Sigmoid colon (tissue), 7 donors: ENCODE measurements around the gene MFAP4. TPM values are rescaled to one million over a fixed set of nuclear protein-coding genes. Genes with fewer than 3 reads are reported as not detected.

ENCODE experiments used
- DNase-seq: peaks from one replicate; pipeline ENCODE4 v3.0.0-alpha.2; 2019
- H3K27ac ChIP-seq, 4 donors: fragments of 200-600 bp; sonication (generic); one replicate each; pipeline ENCODE4 v1.5.1; 2016 to 2019; ENCODE audit warnings: mild to moderate bottlenecking in 1 of 4
- H3K27me3 ChIP-seq, 3 donors: fragments of 200-600 bp; sonication (generic); one replicate each; pipeline ENCODE4 v1.5.1; 2019; ENCODE audit warnings: mild to moderate bottlenecking in 1 of 3
- H3K36me3 ChIP-seq, 4 donors: fragments of 200-600 bp; sonication (generic); one replicate each; pipeline ENCODE4 v1.5.1; 2016 to 2019
- H3K4me1 ChIP-seq, 4 donors: fragments of 200-600 bp; sonication (generic); one replicate each; pipeline ENCODE4 v1.5.1; 2017 to 2019
- H3K4me3 ChIP-seq, 4 donors: fragments of 200-600 bp; sonication (generic); one replicate each; pipeline ENCODE4 v1.5.1; 2017 to 2019; ENCODE audit warnings: mild to moderate bottlenecking in 2 of 4, moderate library complexity in 1 of 4
- H3K9me3 ChIP-seq, 4 donors: fragments of 200-600 bp in 3 of 4; sonication (generic) in 3 of 4; one replicate each; pipeline versions ENCODE4 v1.5.1 to v1.6.1; 2013 to 2019
- CTCF ChIP-seq, 4 experiments: fragments of 450-650 bp in 3 of 4; fragments of 200-600 bp in 1 of 4; IDR thresholded peaks; one replicate each; pipeline ENCODE4 v1.5.1; 2016 to 2019; ENCODE audit warnings: antibody characterized with exemption in 4 of 4, mild to moderate bottlenecking in 3 of 4, moderate library complexity in 2 of 4
- EP300 ChIP-seq, 4 donors: sonication (generic); formaldehyde crosslinking; IDR thresholded peaks; one replicate each; pipeline ENCODE4 v1.6.1; 2017; ENCODE audit warnings: antibody characterized with exemption in 4 of 4
- POLR2A ChIP-seq, 2 donors: fragments of 450-650 bp; IDR thresholded peaks; one replicate each; pipeline ENCODE4 v1.6.1; 2016; ENCODE audit warnings: antibody characterized with exemption in 2 of 2, mild to moderate bottlenecking in 2 of 2, moderate library complexity in 2 of 2
- POLR2AphosphoS5 ChIP-seq, 4 donors: sonication (generic); formaldehyde crosslinking; IDR thresholded peaks; one replicate each; pipeline ENCODE4 v1.6.1; 2017; ENCODE audit warnings: antibody characterized with exemption in 4 of 4
- WGBS, 2 donors: extraction: QIAGEN DNeasy Blood & Tissue Kit; methylation state at CpG; one replicate each; pipeline ENCODE4 v1.1.7; 2013; 5-methylcytosine and 5-hydroxymethylcytosine counted together
- intact Hi-C: fragments of 100-400 bp; cut with DNase I; formaldehyde crosslinking; loops from one replicate; pipeline ENCODE4 v1.15.1; 2023
- polyA plus RNA-seq, 3 donors: library from polyadenylated mRNA; stranded (reverse); fragments of 200-250 nt; gene quantifications; one replicate each; pipeline ENCODE4 v1.2.3, GENCODE V29; 2013
- total RNA-seq, 4 donors: library from RNA; depleted of rRNA; stranded (reverse); fragments of >200 nt; gene quantifications; one replicate each; pipeline ENCODE4 v1.1.0, GENCODE V29; 2016
- donor health status: healthy with polysubstance abuse.
- donor health status: Bipolar disorder and iron deficiency.
- donor health status: healthy.

Gene MFAP4
- total and polyA plus RNA-seq, 7 donors = 9.9 to 324 (median 189) TPM

GRCh38 chr17:19374136-19374535 lies 12.9 kb downstream of the MFAP4 start:
- intact Hi-C loops = no loop called here
- peaks cover 0 to 13% (median 11%) of the 10 kb centered on the region in 4 donors for H3K4me1 ChIP-seq
- H3K27ac ChIP-seq = no peak overlapping the region
- H3K4me3 ChIP-seq = no peak overlapping the region
- no peaks in the 10 kb centered on the region for H3K27me3 ChIP-seq
- TF ChIP-seq POLR2AphosphoS5 (IDR thresholded peaks at IDR 0.05) (no peak), CTCF (IDR thresholded peaks at IDR 0.05) (no peak), POLR2A (IDR thresholded peaks at IDR 0.05) (no peak), EP300 (IDR thresholded peaks at IDR 0.05) (no peak)
- 81 to 89% methylated on average over 5 of the region's 5 CpGs for WGBS, 2 donors
- DNase-seq = peak; percentile 46
- no peaks in the 10 kb centered on the region for H3K36me3 ChIP-seq
- no peaks in the 10 kb centered on the region for H3K9me3 ChIP-seq

- DNase-seq = peak; percentile 50
- H3K4me1 ChIP-seq = peaks cover 0 to 9% (median 6%) of the 10 kb centered on the region in 4 donors
- no peaks in the 10 kb centered on the region for H3K9me3 ChIP-seq
- intact Hi-C loops = no loop called here
- TF ChIP-seq POLR2A (IDR thresholded peaks at IDR 0.05) (no peak), EP300 (IDR thresholded peaks at IDR 0.05) (no peak), POLR2AphosphoS5 (IDR thresholded peaks at IDR 0.05) (no peak), CTCF (IDR thresholded peaks at IDR 0.05) (no peak)
- no peaks in the 10 kb centered on the region for H3K27me3 ChIP-seq
- H3K4me3 ChIP-seq = no peak overlapping the region
- H3K36me3 ChIP-seq = no peaks in the 10 kb centered on the region
- WGBS, 2 donors = 84 to 87% methylated on average over 8 of the region's 8 CpGs
- H3K27ac ChIP-seq = no peak overlapping the region
Observed at GRCh38 chr17:19372866-19373504, 14.0 kb downstream of the MFAP4 start.

- Histone ChIP-seq H3K4me3 (no peak overlapping the region), H3K27me3 (no peaks in the 10 kb centered on the region), H3K36me3 (no peaks in the 10 kb centered on the region), H3K27ac (no peak overlapping the region), H3K4me1 (peaks cover 0 to 9% (median 6%) of the 10 kb centered on the region in 4 donors), H3K9me3 (no peaks in the 10 kb centered on the region)
- TF ChIP-seq CTCF (IDR thresholded peaks at IDR 0.05) = no peak
- no peak for TF ChIP-seq POLR2AphosphoS5 (IDR thresholded peaks at IDR 0.05)
- TF ChIP-seq EP300 (IDR thresholded peaks at IDR 0.05) = no peak
- no peak for TF ChIP-seq POLR2A (IDR thresholded peaks at IDR 0.05)
- 83 to 90% methylated on average over 12 of the region's 12 CpGs for WGBS, 2 donors
- peak; percentile 50 for DNase-seq
- intact Hi-C loops = no loop called here
Observed at GRCh38 chr17:19372439-19372838, 14.6 kb downstream of the MFAP4 start.

- Histone ChIP-seq H3K9me3 (no peaks in the 10 kb centered on the region), H3K36me3 (no peaks in the 10 kb centered on the region), H3K4me3 (no peak overlapping the region), H3K4me1 (peaks cover 0 to 5% (median 3%) of the 10 kb centered on the region in 4 donors), H3K27ac (no peak overlapping the region), H3K27me3 (no peaks in the 10 kb centered on the region)
- 83 to 84% methylated on average over 9 of the region's 9 CpGs for WGBS, 2 donors
- intact Hi-C loops = no loop called here
- DNase-seq = peak; percentile 17
- TF ChIP-seq POLR2A (IDR thresholded peaks at IDR 0.05) (no peak), POLR2AphosphoS5 (IDR thresholded peaks at IDR 0.05) (no peak), CTCF (IDR thresholded peaks at IDR 0.05) (no peak), EP300 (IDR thresholded peaks at IDR 0.05) (no peak)
Observed at GRCh38 chr17:19372011-19372370, 15.0 kb downstream of the MFAP4 start.
